DMS153 (cell line): ENCODE results near the gene BCL2L14.
A peak's percentile ranks its signal among the peaks of the same experiment; 100 is the strongest.

Experiments
- DNase-seq: peaks from one replicate; lab custom pipeline; 2025; lab: John Stamatoyannopoulos, UW

Gene BCL2L14, protein sequence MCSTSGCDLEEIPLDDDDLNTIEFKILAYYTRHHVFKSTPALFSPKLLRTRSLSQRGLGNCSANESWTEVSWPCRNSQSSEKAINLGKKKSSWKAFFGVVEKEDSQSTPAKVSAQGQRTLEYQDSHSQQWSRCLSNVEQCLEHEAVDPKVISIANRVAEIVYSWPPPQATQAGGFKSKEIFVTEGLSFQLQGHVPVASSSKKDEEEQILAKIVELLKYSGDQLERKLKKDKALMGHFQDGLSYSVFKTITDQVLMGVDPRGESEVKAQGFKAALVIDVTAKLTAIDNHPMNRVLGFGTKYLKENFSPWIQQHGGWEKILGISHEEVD

DNA sequence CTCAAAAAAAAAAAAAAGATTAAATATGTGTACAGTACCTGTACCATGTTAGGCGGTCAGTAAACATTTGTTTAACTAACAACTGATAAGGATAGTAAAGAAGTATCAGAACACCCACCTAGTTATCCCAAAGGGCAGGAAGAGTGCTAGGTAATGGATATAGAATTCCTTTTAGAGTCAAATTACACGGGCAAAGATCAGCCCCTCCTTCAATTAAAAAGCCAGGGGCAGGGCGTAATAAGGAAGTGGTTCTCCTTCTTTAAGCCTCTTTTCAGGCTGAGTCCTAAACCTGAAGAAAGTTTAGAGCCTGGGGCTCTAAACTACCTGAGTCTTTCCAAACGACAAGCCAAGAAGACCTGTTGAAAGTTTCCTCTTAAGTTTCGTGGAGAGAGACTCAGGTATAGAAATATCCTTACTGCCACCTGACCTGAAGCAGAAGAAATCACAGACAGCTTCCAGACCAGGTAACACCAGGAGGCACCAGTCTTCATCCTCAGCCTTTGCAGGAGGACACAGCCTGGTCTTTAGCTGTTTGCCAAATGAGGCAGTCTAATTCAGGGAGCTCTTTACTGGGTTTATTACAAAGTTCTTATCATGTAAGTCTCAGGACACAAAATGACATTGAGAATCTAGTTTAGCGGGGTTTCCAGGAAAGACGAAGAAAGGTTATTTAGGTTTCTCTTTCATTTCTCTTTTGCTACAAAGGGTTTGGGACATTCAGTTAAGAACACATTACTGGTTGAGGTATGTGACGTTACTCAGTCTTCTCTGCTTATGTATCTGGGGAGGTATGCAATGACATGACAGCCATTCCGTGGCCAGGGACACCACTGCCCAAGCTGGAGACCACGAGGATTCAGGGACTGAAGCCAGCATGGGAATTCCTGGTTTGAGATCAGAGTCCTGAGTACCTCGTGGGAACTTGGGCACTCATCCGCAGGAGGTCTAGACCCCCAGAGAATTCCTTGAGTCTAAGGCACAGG is at the start of gene BCL2L14:
Gene BCL2L14, plus strand, starts transcription at position 266 of the 983 bp plus-strand sequence. CDS start 8,367 bp downstream, outside the sequence.
- no peak for DNase-seq

DNA sequence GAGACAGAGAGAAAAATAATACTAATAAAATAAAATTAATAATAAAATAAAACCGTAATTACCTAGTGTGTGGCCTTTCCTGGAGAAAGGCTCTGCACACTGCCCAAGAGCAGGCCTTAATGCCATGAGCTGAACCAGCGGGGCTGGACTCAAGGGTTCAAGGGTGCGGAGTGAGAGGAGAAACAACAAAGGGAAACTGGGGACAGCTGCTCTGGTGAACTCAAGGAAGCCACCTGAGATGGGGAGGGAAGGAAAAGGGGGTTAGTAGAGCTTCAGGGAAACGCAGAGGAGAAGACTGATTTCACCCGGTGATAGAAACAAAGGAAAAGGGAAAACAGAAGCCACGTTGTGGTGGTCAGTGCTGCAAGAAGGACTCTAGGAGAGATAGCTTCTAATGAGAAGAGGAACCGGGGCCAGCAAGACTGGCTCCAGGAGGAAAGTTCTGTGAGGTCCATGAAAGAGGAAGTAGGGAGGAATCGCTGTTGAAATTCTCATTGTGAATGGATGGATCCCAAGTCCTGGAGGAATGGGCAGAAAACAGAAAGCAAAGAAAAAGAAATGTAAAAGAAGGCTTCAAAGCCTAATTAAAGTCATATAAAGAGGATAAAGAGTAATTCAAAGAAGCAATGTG is 48.3 kb upstream of the BCL2L14 start:
- DNase-seq, result no peak

DNA sequence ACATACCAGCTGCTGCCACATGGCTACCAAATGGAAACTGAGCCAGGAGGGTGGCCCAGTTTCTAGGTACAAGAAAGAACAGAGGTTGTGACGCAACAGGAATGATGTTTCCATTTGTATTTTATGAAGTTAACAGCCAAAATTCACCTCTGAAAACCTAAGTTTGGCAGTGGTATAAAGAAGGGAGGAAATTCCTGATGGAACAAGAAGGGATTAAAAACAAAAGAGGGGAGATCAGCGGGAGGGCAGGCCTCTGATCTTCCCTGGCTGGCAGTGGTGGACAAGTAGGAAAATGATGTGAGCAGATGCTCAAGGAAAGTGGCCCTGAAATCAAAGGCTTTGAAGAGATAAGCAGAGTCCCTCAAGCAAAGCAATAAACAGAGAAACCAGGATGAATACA is 47.3 kb upstream of the BCL2L14 start:
- DNase-seq, result no peak

DNA sequence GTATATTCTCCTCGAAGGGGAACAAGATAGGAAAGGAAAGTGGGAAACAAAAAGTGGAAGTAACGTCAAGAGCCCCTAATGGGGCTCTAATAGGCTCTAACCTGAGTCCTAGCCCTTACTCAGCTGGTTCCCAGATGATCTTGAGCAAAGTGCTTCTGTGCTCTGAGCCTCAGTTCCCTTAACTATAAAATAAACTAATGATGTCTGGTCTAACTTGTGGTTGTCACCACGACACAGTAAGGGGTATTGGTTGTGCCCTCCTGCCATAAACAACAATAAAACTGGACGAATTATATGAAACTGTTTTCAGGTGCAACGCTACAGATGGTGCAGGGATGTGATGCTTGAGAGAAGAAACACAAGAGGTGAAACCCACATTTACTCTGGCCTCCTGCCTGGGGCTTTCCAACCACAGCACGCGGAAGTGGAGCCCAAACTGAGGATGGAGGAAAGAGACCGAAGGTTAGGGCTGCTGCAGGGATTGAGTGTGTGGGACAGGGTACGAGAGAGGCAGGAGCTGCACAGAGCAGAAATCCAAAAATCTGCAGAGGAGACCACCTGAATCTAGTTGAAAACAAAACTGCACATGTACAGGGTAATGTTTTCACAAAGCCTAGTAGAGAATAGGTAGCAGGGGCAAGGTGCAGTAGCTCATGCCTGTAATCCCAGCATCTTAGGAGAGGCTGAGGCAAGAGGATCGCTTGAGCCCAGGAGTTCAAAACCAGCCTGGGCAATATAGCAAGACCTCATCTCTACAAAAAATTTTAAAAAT is 45.6 kb upstream of the BCL2L14 start:
- DNase-seq, result no peak

DNA sequence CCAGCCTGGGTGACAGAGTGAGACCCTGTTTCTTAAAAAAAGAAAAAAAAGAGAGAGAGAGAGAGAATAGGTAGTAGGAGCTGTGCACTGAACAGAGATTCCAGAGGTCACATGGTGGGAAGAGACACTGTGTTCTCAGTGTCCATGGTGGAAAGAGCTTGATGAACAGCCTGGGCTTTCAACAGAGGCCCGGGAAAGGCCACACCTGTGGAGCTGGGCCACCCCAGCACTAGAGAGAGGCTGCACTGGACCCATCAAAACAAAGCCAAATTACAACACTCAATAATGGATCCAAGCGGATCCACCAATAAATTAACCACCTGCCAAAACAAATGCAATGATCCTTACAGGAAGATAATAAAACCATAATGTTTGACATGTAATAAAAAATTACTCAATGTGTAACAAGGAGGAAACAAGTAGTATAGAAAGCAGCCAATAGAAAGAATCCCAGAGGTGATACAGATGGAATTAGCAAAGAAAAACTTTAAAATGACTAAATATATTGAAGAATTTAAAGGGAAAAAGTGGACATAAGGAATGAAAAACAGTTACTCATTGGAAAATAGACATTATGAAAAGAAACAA is 44.8 kb upstream of the BCL2L14 start:
- DNase-seq, result peak; percentile 30

DNA sequence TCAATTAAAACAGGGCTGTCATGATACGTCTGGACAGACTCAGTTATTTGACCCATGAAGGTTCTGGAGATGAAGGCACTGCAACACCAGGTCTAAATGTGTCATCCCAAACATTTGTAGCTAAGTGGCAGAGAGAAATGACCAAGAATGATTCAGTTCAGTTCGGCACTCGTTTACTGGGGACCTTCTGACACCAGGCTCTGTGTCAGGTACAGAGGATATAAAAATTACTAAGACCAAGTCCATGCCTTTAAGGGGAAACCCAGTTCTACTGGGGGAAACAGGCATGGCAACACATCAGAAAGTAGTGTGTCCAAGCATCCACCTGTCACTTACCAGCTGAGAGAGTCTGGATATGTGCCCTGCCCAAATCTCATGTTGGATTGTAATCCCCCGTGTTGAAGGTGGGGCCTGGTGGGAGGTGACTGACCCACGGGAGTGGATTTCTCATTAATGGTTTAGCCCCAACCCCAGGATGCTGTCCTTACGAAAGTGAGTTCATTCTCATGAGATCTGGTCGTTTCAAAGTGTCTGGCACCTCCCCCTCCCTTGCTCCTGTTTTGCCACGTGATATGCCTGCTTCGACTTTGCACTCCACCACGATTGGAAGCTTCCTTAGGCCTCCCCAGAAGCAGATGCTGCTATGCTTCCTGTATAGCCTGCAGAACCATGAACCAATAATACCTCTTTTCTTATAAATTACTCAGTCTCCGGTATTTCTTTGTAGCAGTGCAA is 41.9 kb upstream of the BCL2L14 start:
- no peak for DNase-seq

DNA sequence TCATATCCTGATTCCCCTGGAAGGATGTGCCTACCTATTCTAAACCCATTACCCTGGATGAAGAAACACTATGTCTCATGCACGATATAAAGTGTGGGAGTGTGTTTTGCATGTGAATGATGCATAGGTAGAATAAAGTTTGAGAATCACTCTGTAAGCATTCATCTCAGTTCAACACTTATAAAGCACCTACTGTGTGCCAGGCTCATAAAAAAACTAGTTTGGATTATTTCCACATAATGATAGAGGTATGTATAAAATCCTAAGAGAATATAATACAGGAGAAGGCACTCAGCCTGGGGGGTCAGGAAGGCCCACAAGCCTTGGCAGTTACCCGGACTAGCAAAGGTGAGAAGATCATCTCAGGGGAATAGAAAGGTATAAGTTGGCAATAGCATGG is 41.1 kb upstream of the BCL2L14 start:
- DNase-seq, result no peak

DNA sequence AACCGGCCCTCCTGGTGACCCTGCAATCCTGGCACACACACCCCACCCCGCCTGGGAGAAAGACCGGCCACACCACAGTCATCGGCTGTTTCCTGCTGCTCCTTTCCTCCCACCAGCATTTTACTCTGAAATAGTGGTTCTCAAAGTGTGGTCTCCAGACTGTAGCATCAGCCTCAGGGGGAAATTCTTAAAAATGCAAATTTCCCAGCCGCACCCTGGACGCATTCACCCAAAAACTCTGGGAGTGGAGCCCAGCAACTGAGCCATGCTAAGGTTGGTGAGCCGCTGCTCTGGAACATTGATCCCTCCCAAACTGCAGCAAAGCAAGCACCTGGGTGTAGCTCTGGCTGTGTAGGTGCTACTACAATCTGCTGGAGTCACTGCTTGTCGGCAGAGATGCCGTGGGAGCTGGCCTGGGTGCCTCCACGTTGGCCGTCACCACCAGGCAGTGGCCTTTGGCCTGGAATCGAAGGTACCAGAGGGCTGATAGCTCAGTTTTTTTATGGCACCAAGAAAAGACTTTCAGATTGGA is 38.4 kb upstream of the BCL2L14 start:
- no peak for DNase-seq

DNA sequence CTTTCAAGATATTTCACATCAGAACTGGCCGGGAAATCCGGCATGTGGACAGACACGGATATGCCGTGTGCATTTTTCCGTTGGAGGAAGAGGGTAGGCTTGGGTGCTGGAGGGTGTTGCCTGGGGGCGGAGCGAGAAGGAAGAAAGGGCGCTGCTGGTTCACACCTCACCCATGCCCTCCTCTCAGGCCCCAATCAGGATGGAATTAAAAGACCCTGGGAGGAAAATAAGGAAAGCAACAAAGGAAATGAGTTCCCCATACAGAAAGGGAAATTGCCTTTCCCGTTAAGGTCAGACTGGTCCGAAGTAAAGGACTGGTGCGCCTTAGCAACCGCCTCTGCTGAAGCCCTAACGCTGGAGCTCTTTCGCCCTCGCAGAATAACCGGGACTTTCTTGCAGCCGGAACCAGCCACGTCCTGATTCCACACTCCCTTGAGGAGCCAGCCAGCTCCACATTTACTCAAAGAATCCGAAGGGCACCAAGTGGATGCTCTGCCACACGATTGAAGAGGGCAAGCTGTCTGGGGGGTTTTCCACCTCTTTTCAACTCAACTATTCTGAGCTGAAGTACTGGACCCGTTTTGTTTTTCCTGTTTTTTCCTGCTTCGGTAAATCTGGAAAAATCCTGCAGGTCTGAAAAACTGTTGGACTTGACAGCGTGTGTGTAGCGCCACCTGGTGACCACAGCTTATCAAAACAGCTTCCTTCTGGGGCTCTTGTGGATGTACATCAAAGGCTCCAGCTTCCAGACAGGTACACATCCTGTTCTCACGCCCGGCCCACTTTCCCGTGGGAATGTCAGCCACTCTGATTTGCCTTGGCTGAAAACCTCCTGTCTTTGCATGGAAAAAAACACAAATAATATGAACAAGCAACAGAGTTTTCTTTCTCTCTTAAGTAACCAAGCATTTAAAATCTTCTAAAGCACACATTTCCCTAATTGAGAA is 37.6 kb upstream of the BCL2L14 start:
- DNase-seq, result peak; percentile 85

DNA sequence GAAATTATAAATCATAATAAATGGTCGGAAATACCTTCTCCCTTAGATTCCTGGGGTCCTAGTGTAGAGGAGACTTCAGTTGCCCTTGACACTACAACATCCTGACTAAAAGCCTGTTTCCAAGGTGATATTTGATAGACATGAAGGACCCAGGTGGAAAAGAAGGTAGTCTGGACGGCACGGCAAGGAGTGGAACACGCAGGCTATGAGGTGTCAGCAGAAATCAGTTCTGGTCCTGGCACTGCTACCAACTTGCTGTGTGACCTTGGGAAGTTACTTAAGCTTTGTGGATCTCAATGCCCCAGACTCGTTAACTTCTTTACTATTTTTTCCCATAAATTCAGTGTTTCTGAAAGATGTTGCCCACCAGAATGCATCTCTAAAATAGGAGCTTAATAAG is 36.9 kb upstream of the BCL2L14 start:
- no peak for DNase-seq

DNA sequence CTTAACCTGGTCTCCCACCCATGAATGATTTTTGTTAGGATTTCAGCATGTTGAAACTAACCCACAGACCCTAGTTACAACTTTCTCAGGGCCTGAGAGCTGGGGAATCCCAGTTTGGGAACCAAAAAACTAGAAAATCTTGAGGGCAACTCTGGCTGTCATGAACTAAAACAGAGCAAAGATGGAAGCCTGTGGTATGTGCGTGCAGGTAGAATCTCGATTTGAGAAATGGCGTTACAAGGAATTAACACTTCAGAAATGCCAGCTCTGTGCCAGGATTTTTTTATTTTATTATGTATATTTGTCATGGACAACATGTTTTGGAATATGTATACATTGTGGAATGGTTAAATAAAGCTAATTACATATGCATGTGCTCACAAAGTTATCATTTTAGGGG is 36.4 kb upstream of the BCL2L14 start:
- no peak for DNase-seq

DNA sequence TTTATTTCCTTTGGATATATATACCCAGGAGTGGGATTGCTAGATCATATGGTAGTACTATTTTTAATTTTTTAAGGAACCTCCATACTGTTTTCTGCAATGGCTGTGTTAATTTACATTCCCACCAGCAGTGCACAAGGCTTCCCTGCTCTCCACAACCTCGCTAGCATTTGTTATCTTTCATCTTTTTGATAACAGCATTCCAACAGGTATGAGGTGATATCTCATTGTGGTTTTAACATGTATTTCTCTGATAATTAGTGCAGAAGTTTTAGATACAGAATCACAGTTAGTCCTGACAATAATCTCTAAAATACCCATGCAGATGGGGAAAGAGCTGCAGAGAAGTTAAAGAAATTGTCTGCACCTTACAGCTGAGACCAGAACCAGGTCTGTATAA is 35.5 kb upstream of the BCL2L14 start:
- DNase-seq, result no peak

DNA sequence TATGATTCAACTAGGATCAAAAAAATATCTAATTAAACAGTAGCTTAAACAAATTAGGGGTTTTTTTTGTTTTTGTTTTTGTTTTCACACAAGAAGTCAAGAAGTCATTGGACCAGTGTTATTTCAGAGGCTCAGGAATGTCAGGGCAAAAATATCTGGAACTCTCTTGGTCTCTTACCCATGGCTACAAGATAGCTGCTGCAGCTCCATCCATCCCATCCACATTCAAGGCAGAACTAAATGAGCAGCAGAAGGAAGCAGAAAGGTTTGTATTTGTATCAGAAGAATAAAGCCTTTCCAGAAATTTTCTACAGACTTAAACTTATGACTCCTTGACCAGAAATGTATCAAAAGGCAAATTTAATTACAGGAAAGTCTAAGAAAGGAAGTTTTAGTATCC is 33.8 kb upstream of the BCL2L14 start:
- no peak for DNase-seq

DNA sequence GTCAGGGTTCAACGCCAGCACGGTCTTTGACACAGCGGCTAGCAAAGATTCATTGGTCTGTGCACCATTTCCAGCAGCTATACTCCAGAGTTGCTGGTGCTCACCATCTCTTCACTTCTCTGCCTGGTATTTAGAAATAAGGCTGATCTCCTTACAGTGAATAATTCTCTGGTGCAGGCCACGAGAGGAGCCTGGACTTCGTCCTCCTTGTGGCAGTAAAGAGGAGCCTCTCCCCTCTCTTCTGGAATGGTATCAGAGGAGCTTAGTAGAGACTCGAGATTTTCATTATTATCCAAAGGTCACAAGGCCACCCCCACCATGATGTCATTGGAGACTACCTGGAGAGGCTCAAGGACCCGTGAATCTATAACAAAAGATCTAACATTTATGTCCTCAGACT is 30.8 kb upstream of the BCL2L14 start:
- no peak for DNase-seq

DNA sequence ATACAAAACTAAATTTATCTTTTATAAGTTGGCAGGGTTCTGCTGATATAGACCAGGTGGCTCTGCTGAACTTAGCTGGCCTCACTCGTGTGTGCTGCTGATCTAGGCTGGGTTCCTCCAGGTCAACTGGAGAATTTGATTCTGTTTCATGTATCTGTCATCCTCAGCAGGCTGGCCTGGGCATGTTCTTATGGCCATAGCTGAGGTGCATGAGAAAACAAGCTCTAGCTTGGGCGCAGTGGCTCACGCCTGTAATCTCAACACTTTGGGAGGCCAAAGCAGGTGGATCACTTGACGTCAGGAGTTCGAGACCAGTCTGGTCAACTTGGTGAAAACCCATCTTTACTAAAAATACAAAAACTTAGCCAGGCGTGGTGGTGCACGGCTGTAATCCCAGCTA is 24.3 kb upstream of the BCL2L14 start:
- no peak for DNase-seq

DNA sequence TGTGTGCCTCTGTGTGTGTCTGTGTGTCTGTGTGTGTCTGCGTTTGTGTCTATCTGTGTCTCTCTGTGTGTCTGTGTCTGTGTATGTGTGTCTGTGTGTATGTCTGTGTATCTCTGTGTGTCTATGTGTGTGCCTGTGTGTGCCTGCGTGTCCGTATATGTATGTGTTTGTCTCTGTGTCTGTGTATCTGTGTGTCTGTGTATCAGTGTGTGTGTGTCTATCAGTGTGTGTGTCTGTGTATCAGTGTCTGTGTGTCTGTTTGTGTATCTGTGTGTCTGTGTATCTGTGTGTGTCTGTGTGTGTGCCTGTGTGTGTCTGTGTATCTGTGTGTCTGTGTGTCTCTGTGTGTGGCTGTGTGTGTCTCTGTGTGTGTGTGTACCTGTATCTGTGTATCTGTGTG is 23.1 kb upstream of the BCL2L14 start:
- no peak for DNase-seq

DNA sequence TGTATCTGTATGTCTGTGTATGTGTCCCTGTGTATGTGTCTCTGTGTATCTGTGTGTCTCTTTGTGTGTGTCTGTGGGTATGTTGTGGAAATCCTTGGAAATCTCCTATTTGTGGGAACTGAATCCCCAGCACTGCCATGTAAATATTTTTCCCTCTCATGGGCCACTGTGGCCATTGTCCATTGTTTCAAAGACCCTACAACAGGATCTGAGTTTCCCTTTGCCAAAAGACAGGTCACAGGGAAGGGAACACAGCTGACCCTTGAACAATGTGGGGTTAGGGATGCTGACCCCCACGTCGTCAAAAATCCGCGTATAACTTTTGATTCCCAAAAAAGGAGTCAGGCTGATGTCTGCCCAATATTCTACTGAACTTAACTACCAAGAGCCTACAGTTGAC is 22.5 kb upstream of the BCL2L14 start:
- DNase-seq, result no peak

DNA sequence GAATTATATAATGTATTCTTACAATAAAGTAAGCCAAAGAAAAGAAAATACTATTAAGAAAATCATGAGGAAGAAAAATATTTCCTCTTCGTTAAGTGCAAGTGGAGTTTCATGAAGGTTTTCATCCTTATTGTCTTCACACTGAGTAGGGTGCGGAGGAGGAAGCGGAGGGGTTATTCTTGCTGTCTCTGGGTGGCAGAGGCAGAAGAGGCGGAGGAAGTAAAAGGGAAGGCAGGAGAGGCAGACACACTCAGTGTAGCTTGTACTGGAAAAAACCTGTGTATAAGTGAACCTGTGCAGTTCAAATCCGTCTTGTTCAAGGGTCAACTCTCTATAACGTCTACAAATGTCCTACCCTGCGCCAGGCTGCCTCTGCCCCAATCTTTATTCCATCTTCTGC is 22.0 kb upstream of the BCL2L14 start:
- no peak for DNase-seq

DNA sequence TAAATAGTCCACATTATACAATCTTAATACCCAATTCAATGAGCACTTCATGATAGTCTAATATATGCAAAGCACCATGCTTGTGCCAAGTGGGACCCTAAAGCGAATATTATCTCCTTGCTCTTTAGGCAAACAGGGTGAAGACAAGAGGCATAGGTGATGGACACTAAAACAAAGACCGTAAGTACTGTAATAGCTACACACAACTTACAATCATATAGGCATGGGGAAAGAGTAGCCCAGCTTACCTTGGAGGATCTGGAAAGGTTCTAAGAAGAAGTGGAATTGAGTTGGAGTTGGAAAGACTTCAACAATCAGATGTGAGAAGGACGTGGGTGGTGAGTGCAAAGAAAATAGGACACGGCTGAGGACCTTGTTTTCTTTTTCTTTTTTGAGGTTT is 19.1 kb upstream of the BCL2L14 start:
- DNase-seq, result no peak
